Dendritic cell treated with granulocyte-macrophage colony-stimulating factor and Interleukin-4, amounts not matched to agents 40 ng/mL and 50 ng/mL, for 4 days (primary cell): ENCODE measurements around the gene CFAP69.
A peak's percentile ranks its signal among the peaks of the same experiment; 100 is the strongest.
"Not testable (repeated sequence)": the region's sequence is repeated elsewhere in the genome, so short reads cannot be mapped to it uniquely, and the experiment has no call there.

Experiments used
- H3K27ac Mint-ChIP-seq: one replicate; pipeline ENCODE4 v1.8.0; 2022; ENCODE audit warnings: mild to moderate bottlenecking, mixed read lengths
- H3K27me3 Mint-ChIP-seq: one replicate; pipeline ENCODE4 v1.8.0; 2022; ENCODE audit warnings: mild to moderate bottlenecking, mixed read lengths
- H3K36me3 Mint-ChIP-seq: one replicate; pipeline ENCODE4 v1.8.0; 2022; ENCODE audit warnings: low read depth, mixed read lengths
- H3K4me1 Mint-ChIP-seq: one replicate; pipeline ENCODE4 v1.8.0; 2022; ENCODE audit warnings: low read depth, mixed read lengths
- H3K4me3 Mint-ChIP-seq: one replicate; pipeline ENCODE4 v1.8.0; 2022; ENCODE audit warnings: mild to moderate bottlenecking, moderate library complexity, mixed read lengths
- H3K9me3 Mint-ChIP-seq: one replicate; pipeline ENCODE4 v1.8.0; 2022; ENCODE audit warnings: mixed read lengths
- intact Hi-C: fragments of 100-400 bp; cut with micrococcal nuclease; formaldehyde crosslinking; loops from one replicate; pipeline ENCODE4 v1.15.0; 2022

The CFAP69 gene

DNA sequence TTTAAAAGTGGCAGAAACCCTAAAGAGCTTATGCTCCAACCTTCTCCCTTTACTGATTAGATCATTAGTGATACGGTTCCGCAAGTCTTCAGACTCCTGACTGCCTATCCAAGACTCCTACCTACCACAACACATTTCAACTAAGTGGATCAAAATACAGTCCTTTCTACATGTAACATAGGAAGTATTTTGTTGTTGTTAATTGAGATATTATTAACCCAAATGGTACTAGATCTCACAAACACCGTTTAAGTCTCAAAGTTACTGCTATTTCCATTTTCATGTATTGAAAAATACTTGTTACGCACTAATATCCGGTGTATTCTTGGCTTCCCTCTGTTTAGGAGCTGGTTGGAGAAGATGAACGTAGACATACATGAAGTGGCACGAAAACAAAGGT, 75.0 kb downstream of the CFAP69 start:
- no peaks in the 10 kb centered on the region for H3K9me3 Mint-ChIP-seq
- no peak overlapping the region for H3K27ac Mint-ChIP-seq
- intact Hi-C loops: no loop called here
- peaks cover 13% of the 10 kb centered on the region for H3K4me1 Mint-ChIP-seq
- no peaks in the 10 kb centered on the region for H3K36me3 Mint-ChIP-seq
- H3K4me3 Mint-ChIP-seq: no peak overlapping the region
- H3K27me3 Mint-ChIP-seq: peaks cover 52% of the 10 kb centered on the region

DNA sequence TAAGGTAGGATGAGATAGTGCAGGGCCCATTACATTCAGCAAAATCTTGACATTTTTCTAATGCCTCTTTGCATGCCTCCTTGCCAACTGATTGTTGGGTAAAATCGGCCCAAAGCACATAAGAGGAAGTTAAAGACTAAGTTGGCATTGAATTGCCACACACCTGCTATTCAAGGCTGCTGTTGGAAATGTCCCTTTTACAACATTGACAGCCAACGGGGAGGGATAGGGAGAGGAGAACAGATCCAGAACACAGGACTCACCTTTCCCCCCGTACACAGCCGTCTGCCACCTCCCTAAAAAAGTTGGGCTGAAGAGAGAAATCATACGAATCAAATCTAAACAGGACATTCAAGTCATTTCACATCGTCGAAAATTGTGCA, 75.4 kb downstream of the CFAP69 start:
- H3K27me3 Mint-ChIP-seq: peaks cover 52% of the 10 kb centered on the region
- no peak overlapping the region for H3K4me3 Mint-ChIP-seq
- H3K27ac Mint-ChIP-seq: no peak overlapping the region
- H3K36me3 Mint-ChIP-seq: no peaks in the 10 kb centered on the region
- peaks cover 13% of the 10 kb centered on the region for H3K4me1 Mint-ChIP-seq
- no peaks in the 10 kb centered on the region for H3K9me3 Mint-ChIP-seq
- intact Hi-C loops: no loop called here

DNA sequence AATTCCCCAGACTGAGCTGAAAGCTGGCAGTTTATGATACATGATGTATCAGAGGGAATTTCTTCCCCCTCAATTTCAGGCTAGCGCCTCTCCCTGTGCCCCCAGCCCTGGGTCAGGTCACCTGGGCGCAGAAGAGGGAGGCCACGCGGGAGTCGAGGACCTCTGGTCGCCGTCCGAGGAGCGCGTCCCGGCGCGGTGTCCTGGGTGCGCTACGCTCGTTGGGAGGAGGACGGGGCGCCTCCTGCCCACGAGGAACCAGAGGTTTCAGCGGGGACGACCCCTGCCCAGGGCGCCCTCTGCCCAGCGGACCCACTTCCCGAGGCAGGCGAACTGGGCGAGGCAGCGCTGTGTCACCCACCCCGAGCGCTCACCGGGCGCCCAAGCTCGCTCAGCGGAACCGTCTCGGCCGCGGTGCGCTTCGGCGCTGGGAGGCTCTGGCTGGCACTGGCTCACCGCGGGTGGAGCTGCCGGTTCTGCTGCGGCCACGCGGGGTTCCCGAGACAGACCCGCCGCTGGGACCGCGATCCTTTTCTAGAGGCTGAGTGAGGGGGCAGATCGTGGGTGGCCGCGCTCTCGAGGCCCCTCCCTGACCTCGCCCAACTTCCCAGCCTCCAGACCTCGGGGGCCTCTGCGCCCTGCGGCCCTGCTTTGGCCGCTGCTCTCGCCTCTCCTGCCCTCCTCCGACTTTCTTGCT, 76.0 kb downstream of the CFAP69 start, which contains the start of gene FAM237B:
TSS of gene FAM237B (minus strand) at position 504 of the 694 bp plus-strand sequence. CDS start 1,556 bp downstream, outside the sequence.
- Mint-ChIP-seq H3K9me3 (no peaks in the 10 kb centered on the region), H3K4me1 (peaks cover 13% of the 10 kb centered on the region), H3K4me3 (no peak within 1 kb of the TSS), H3K27me3 (peaks cover 52% of the 10 kb centered on the region), H3K27ac (no peak within 1 kb of the TSS), H3K36me3 (no peaks in the 10 kb centered on the region)
- intact Hi-C loops: no loop called here

DNA sequence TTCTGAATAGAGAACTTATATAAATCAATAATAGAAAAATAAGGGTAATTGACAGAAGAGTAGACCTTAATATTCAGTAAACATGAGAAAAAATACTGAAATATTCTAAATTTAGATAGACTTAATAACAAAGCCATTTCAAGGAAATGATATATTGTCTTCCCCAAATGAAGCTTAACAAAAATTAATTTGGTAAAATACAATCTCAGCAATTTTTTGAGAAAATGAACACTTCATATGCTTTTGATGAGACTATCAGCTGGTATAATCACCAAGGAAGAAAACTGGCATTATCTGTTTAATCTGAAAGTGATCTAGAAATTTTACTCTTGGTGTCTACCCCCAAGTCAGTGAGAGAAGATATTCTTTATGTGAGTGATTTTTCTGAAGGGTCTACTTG, 77.9 kb downstream of the CFAP69 start:
- no peak overlapping the region for H3K27ac Mint-ChIP-seq
- no peaks in the 10 kb centered on the region for H3K9me3 Mint-ChIP-seq
- peaks cover 51% of the 10 kb centered on the region for H3K27me3 Mint-ChIP-seq
- H3K4me3 Mint-ChIP-seq: no peak overlapping the region
- peaks cover 13% of the 10 kb centered on the region for H3K4me1 Mint-ChIP-seq
- H3K36me3 Mint-ChIP-seq: no peaks in the 10 kb centered on the region
- intact Hi-C loops: no loop called here

GRCh38 chr7:90326500-90326899, 81.5 kb downstream of the CFAP69 start:
- intact Hi-C loops: no loop called here
- H3K9me3 Mint-ChIP-seq: no peaks in the 10 kb centered on the region
- H3K36me3 Mint-ChIP-seq: no peaks in the 10 kb centered on the region
- H3K27me3 Mint-ChIP-seq: peaks cover 23% of the 10 kb centered on the region
- H3K4me3 Mint-ChIP-seq: no peak overlapping the region
- no peak overlapping the region for H3K27ac Mint-ChIP-seq
- H3K4me1 Mint-ChIP-seq: peaks cover under 1% of the 10 kb centered on the region

GRCh38 chr7:90334193-90334843, 89.3 kb downstream of the CFAP69 start:
- H3K4me1 Mint-ChIP-seq: no peaks in the 10 kb centered on the region
- intact Hi-C loops: no loop called here
- no peak overlapping the region for H3K4me3 Mint-ChIP-seq
- no peaks in the 10 kb centered on the region for H3K27me3 Mint-ChIP-seq
- H3K36me3 Mint-ChIP-seq: no peaks in the 10 kb centered on the region
- H3K27ac Mint-ChIP-seq: no peak overlapping the region
- H3K9me3 Mint-ChIP-seq: no peaks in the 10 kb centered on the region

GRCh38 chr7:90334926-90335325, 90.0 kb downstream of the CFAP69 start:
- intact Hi-C loops, H3K4me3 Mint-ChIP-seq, H3K27me3 Mint-ChIP-seq, H3K27ac Mint-ChIP-seq, H3K4me1 Mint-ChIP-seq, H3K36me3 Mint-ChIP-seq, H3K9me3 Mint-ChIP-seq: not testable (repeated sequence)

DNA sequence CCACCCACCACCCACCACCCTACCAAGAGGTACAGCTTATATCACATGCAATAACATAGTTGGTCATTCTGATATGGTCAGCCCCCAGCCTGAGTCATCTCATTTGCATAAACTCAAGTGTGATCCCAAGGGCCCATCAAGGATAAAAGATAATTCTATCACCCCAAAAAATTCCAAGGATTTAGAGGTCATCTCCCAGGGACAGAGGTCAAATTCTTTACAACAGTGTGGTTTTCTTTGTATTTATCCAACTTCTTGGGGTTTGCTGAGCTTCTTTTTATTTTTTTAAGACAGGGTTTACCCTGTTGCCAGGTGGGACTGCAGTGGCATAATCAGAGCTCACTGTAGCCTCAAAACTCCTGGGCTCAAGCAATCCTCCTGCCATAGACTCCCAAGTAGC, 92.1 kb downstream of the CFAP69 start:
- Mint-ChIP-seq H3K4me3 (no peak overlapping the region), H3K4me1 (no peaks in the 10 kb centered on the region), H3K27me3 (no peaks in the 10 kb centered on the region), H3K9me3 (no peaks in the 10 kb centered on the region), H3K36me3 (no peaks in the 10 kb centered on the region), H3K27ac (no peak overlapping the region)
- intact Hi-C loops: no loop called here

DNA sequence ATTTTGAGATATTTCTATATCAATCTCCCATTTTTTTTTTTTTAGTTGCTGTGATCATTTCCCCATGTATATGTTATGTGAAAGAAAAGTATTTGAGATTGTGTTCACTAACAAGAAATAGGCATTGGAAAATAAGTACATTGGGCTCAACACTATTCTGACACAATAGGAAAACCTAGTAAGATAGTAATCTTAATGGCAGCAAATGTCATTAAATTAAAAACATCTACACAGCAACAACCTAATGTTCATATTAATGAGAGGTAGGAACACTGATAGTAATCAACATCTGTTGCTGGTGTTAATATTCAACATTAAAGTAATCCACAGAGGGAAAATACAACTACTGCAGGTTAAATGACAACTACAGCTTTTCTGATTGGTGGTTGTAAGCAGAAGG, 100.0 kb downstream of the CFAP69 start:
- Mint-ChIP-seq H3K36me3 (peaks cover 23% of the 10 kb centered on the region), H3K27ac (peak overlapping the region; percentile 98), H3K4me3 (no peak overlapping the region), H3K4me1 (peaks cover 15% of the 10 kb centered on the region), H3K27me3 (no peaks in the 10 kb centered on the region), H3K9me3 (peaks cover 15% of the 10 kb centered on the region)
- intact Hi-C loops: loop anchor here (5.0 kb wide), 1 partner anchor 252 kb away; the partner anchor contains the start of gene CDK14

- Mint-ChIP-seq H3K27me3 (no peaks in the 10 kb centered on the region), H3K4me3 (peak overlapping the region; percentile 88), H3K36me3 (peaks cover 23% of the 10 kb centered on the region), H3K27ac (peak overlapping the region; percentile 98), H3K9me3 (peaks cover 16% of the 10 kb centered on the region), H3K4me1 (peaks cover 15% of the 10 kb centered on the region)
- intact Hi-C loops: loop anchor here (2.0 to 5.0 kb wide), 2 partner anchors 57 to 252 kb away; partner anchors contain the start of genes CDK14 and CLDN12
Observed at GRCh38 chr7:90345595-90346335, 100.8 kb downstream of the CFAP69 start.

- no peaks in the 10 kb centered on the region for H3K27me3 Mint-ChIP-seq
- peaks cover 15% of the 10 kb centered on the region for H3K4me1 Mint-ChIP-seq
- peak within 1 kb of the TSS; percentile 88 for H3K4me3 Mint-ChIP-seq
- peak within 1 kb of the TSS; percentile 98 for H3K27ac Mint-ChIP-seq
- H3K9me3 Mint-ChIP-seq: peaks cover 16% of the 10 kb centered on the region
- H3K36me3 Mint-ChIP-seq: peaks cover 23% of the 10 kb centered on the region
- intact Hi-C loops: loop anchor here (2.0 to 5.0 kb wide), 2 partner anchors 56 to 251 kb away; partner anchors contain the start of genes CDK14 and CLDN12
Observed at GRCh38 chr7:90346336-90347125, 101.6 kb downstream of the CFAP69 start, which contains the start of gene GTPBP10. GTPBP10 (plus strand) TSS chr7:90346716; CDS start chr7:90346742, 26 bp downstream.

- Mint-ChIP-seq H3K27ac (peak overlapping the region; percentile 98), H3K9me3 (peaks cover 16% of the 10 kb centered on the region), H3K4me1 (peaks cover 26% of the 10 kb centered on the region), H3K4me3 (no peak overlapping the region), H3K36me3 (peaks cover 34% of the 10 kb centered on the region), H3K27me3 (no peaks in the 10 kb centered on the region)
- intact Hi-C loops: loop anchor here (2.0 to 5.0 kb wide), 2 partner anchors 55 to 250 kb away; partner anchors contain the start of genes CDK14 and CLDN12
Observed at GRCh38 chr7:90347759-90348158, 102.8 kb downstream of the CFAP69 start.

- Mint-ChIP-seq H3K9me3 (peaks cover 16% of the 10 kb centered on the region), H3K36me3 (peaks cover 47% of the 10 kb centered on the region), H3K4me3 (no peak overlapping the region), H3K27ac (no peak overlapping the region), H3K4me1 (peaks cover 26% of the 10 kb centered on the region), H3K27me3 (no peaks in the 10 kb centered on the region)
- intact Hi-C loops: loop anchor here (5.0 kb wide), 1 partner anchor 248 kb away; the partner anchor contains the start of gene CDK14
Observed at GRCh38 chr7:90349305-90349704, 104.3 kb downstream of the CFAP69 start.
